ENCODE results near the gene HPS1.

Gene HPS1

GRCh38 chr10:98450618-98451017 lies 3.9 kb upstream of the HPS1 start:
- Histone ChIP-seq H3K9me3 (ENCODE audit: control insufficient read depth, insufficient read depth, low read depth, low read length) (no peaks in the 10 kb centered on the region), H3K4me1 (ENCODE audit: control insufficient read depth, insufficient read depth, low read length) (no peaks in the 10 kb centered on the region), H3K4me3 (ENCODE audit: low read depth, low read length) (no peak overlapping the region), H3K27ac (ENCODE audit: extremely low read depth, low read depth, low read length) (no peak overlapping the region), H3K36me3 (ENCODE audit: control insufficient read depth in 2 of 2, insufficient read depth in 1 of 2, low read length in 2 of 2) (peaks cover 0 to 2% of the 10 kb centered on the region in 2 experiments; a peak in 1 of 3 replicates)
- POLR2A ChIA-PET, result no interaction called here
- TF ChIP-seq CTCF (tag by site-specific recombination; IDR thresholded peaks at IDR 0.05) (no peak), ZFP37 (tag by site-specific recombination; IDR thresholded peaks at IDR 0.05) (no peak)
- CTCF ChIA-PET, result no interaction called here

- ChIA-PET CTCF (no interaction called here), POLR2A (no interaction called here)
- Histone ChIP-seq H3K27ac (ENCODE audit: extremely low read depth, low read depth, low read length) (no peak overlapping the region), H3K36me3 (ENCODE audit: control insufficient read depth in 2 of 2, insufficient read depth in 1 of 2, low read length in 2 of 2) (peaks cover 0 to 16% of the 10 kb centered on the region in 2 experiments; a peak in 1 of 3 replicates), H3K4me3 (ENCODE audit: low read depth, low read length) (no peak overlapping the region), H3K4me1 (ENCODE audit: control insufficient read depth, insufficient read depth, low read length) (no peaks in the 10 kb centered on the region), H3K9me3 (ENCODE audit: control insufficient read depth, insufficient read depth, low read depth, low read length) (no peaks in the 10 kb centered on the region)
- no peak for TF ChIP-seq ZSCAN30 (tag by site-specific recombination; IDR thresholded peaks at IDR 0.05)
- no peak for TF ChIP-seq ZFP37 (tag by site-specific recombination; IDR thresholded peaks at IDR 0.05)
- TF ChIP-seq HOXD13 (CRISPR knock-in tag; IDR thresholded peaks at IDR 0.05; ENCODE audit: borderline replicate concordance), result no peak
- TF ChIP-seq ZNF777 (tag by site-specific recombination; IDR thresholded peaks at IDR 0.05; ENCODE audit: borderline replicate concordance), result no peak
- TF ChIP-seq ZSCAN5A (tag by site-specific recombination; IDR thresholded peaks at IDR 0.05), result no peak
- no peak for TF ChIP-seq ZFP69B (tag by site-specific recombination; IDR thresholded peaks at IDR 0.05)
- TF ChIP-seq ZFHX2 (tag by site-specific recombination; conservative IDR thresholded peaks at IDR 0.05), result no peak
- no peak for TF ChIP-seq ZNF426 (tag by site-specific recombination; IDR thresholded peaks at IDR 0.05)
- no peak for TF ChIP-seq SP7 (tag by site-specific recombination; IDR thresholded peaks at IDR 0.05)
- no peak for TF ChIP-seq ZNF747 (tag by site-specific recombination; IDR thresholded peaks at IDR 0.05)
- no peak for TF ChIP-seq ZNF362 (tag by site-specific recombination; IDR thresholded peaks at IDR 0.05)
- TF ChIP-seq ZNF660 (tag by site-specific recombination; IDR thresholded peaks at IDR 0.05), result no peak
These were observed 2.6 kb upstream of the HPS1 start for GRCh38 chr10:98449287-98449686.

- POLR2A ChIA-PET, result interaction anchor here (1.7 kb wide), 1 partner anchor 14 kb away, joined by 5 read pairs; no protein-coding TSS in a partner anchor
- TF ChIP-seq SALL2 (tag by site-specific recombination; IDR thresholded peaks at IDR 0.05; ENCODE audit: borderline replicate concordance), result no peak
- TF ChIP-seq ZNF174 (tag by site-specific recombination; IDR thresholded peaks at IDR 0.05), result no peak
- no peak for TF ChIP-seq ZNF664 (tag by site-specific recombination; IDR thresholded peaks at IDR 0.05)
- TF ChIP-seq PRDM10 (tag by site-specific recombination; IDR thresholded peaks at IDR 0.05), result 0 out of 2 replicates have a peak, but pooled peaks have one; percentile 12
- TF ChIP-seq KLF16 (tag by site-specific recombination; IDR thresholded peaks at IDR 0.05), result no peak
- TF ChIP-seq ZNF148 (tag by site-specific recombination; IDR thresholded peaks at IDR 0.05; ENCODE audit: borderline replicate concordance), result no peak
These were observed 529 bp downstream of the HPS1 start for GRCh38 chr10:98446151-98446660.

More at GRCh38 chr10:98446151-98446660, 529 bp downstream of the HPS1 start:
- peaks cover 12 to 46% of the 10 kb centered on the region in 2 experiments for H3K36me3 ChIP-seq (ENCODE audit: control insufficient read depth in 2 of 2, insufficient read depth in 1 of 2, low read length in 2 of 2)
- H3K9me3 ChIP-seq (ENCODE audit: control insufficient read depth, insufficient read depth, low read depth, low read length), result no peaks in the 10 kb centered on the region
- peak overlapping the region; percentile 89 for H3K4me3 ChIP-seq (ENCODE audit: low read depth, low read length)
- H3K27ac ChIP-seq (ENCODE audit: extremely low read depth, low read depth, low read length), result no peak overlapping the region; the same call in 1 of the 2 replicates
- CTCF ChIA-PET, result interaction anchor here (0.9 to 1.4 kb wide), 2 partner anchors 14 to 20 kb away, joined by 3 read pairs; no protein-coding TSS in a partner anchor
- H3K4me1 ChIP-seq (ENCODE audit: control insufficient read depth, insufficient read depth, low read length), result no peaks in the 10 kb centered on the region

All from HEK293 (cell line).